Activated CD8-positive, alpha-beta memory T cell treated with anti-CD3 and anti-CD28 coated beads for 24 hours (primary cell): ENCODE data around the gene MAGEA3.
"Not testable (repeated sequence)": the region's sequence is repeated elsewhere in the genome, so short reads cannot be mapped to it uniquely, and the experiment has no call there.

ENCODE experiments used
- DNase-seq: peaks from one replicate; pipeline ENCODE4 v3.0.0-alpha.2; 2020

The MAGEA3 gene, protein sequence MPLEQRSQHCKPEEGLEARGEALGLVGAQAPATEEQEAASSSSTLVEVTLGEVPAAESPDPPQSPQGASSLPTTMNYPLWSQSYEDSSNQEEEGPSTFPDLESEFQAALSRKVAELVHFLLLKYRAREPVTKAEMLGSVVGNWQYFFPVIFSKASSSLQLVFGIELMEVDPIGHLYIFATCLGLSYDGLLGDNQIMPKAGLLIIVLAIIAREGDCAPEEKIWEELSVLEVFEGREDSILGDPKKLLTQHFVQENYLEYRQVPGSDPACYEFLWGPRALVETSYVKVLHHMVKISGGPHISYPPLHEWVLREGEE

DNA sequence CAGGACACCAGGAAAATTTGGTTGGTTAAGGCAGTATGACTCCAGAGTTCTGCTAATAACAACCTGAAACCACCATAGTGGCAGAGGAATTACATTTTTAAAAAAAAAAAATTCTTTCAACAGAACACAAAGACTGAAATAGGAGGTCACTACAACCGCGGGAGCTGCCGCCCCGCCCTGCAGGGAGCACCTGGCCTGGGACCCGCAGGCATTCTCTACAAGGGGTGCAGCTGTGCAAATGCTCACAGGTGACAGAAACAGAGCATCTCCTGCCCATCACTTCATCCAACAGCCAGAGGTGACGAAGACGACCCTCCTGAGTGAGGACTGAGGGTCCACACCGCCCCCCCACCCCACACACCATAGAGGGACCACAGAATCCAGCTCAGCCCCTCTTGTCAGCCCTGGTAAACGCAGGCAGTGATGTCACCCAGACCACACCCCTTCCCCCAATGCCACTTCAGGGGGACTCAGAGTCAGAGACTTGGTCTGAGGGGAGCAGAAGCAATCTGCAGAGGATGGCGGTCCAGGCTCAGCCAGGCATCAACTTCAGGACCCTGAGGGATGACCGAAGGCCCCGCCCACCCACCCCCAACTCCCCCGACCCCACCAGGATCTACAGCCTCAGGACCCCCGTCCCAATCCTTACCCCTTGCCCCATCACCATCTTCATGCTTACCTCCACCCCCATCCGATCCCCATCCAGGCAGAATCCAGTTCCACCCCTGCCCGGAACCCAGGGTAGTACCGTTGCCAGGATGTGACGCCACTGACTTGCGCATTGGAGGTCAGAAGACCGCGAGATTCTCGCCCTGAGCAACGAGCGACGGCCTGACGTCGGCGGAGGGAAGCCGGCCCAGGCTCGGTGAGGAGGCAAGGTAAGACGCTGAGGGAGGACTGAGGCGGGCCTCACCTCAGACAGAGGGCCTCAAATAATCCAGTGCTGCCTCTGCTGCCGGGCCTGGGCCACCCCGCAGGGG lies at the start of gene MAGEA3:
Gene MAGEA3 (plus strand): TSS at position 843 of the 980 bp plus-strand sequence. CDS start 2,039 bp downstream, outside the sequence.
- not testable (repeated sequence) for DNase-seq

DNA sequence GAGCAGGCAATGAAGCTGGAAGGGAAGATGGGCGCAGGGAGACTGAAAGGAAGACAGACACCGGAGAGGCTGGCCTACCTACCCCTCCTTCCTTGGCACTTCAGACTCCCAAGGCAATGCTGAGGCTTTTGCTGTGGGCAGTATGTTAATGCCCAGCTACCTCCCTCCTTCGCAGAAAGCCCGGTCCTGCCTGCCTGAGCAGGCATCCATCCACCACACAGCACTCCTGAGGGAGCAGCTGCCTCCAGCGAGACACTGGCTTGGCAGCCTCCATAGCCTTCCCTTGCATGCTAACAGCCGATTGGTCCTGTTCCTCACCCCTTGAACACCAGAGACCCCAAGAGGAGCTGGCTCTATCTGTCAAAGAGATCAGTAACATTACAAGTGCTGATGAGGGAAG lies 46.5 kb upstream of the MAGEA3 start:
- DNase-seq = no peak

DNA sequence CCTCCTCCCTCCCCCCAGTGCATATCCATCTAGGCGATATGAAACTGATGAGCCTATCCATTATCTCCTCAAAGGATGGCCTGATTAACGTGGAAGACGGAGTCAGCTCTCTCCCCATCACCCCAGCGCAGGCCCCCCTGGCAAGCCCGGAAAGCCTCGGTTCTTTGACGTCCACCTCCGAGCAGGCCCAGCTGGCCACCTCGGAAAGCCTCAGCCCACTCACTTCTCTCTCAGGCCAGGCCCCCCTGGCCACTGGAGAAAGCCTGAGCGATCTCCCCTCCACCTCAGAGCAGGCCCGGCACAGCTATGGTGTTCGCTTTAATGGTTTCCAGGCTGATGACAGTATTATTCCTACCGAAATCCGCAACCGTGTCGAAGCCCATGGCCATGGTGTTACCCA lies 46.1 kb upstream of the MAGEA3 start:
- no peak for DNase-seq

DNA sequence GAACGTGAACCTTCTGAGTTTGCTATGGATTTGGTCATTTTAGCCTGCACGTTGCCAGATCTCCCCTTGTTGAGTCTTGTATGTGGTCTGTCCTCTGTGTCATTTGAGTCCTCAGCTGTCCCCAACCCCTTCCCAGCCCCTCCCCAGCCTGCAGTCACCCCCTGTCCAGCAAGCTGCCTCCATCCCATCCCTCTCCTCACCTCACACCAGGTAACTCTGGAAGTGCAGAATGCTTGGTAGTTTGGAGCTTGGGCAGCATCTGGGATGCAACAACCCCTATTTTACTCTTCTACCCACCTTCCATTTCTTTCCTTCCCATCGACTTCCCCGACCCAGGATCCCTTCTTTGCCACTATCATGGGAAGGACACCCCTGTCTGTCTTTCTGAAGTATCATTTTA lies 42.5 kb upstream of the MAGEA3 start:
- no peak for DNase-seq

DNA sequence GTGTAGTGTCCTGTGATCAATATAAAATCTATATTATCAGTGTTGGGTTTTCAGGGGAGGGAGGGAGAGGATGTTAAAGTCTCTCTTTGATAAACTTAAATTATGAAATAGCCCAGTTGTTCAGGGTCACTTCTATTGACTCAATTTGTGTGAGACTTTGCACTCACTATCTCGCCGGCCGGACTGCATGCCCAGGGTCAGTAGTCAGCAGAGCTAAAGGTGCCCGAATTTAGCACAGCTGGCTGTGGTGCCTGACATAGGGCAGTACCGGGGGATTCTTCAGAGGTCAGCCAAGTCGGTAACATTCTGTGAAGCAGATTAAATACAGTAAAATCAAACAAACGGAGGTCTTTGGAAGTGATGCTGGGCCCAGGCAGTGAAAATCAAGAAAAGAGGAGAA lies 41.7 kb upstream of the MAGEA3 start:
- no peak for DNase-seq

DNA sequence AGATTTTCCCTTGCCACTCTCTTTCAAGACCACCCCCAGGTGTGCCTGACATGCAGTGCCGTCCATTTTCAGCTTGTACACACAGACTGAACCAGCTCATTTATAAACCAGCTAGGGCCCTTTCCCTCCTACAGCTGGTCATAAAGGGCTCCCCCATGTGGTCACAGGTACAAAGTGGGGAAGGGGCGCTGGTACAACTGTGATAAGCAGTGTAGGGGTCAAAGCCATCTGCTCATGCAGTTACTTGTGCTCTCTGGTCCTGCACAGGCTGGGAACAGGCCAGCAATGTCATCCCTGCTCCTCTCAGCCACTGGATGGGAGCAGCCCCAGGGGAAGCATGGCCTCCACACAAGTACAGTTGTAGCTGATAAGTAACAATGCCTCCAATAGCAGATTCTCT lies 40.3 kb upstream of the MAGEA3 start:
- no peak for DNase-seq

DNA sequence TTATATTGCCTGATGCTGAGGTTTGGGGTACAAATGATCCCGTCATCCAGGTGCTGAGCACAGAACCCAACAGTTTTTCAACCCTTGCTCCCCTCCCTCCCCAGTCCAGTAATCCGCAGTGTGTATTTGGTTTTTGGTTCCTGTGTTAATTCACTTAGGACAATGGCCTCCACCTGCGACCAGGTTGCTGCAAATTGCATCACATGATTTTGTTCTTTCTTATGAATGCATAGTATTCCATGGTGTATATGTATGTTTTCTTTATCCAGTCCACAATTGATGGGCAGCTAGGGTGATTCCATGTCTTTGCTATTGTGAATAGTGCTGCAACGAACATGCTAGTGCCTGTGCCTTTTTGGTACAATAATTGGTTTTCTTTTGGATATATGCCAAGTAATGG lies 35.5 kb upstream of the MAGEA3 start:
- no peak for DNase-seq

DNA sequence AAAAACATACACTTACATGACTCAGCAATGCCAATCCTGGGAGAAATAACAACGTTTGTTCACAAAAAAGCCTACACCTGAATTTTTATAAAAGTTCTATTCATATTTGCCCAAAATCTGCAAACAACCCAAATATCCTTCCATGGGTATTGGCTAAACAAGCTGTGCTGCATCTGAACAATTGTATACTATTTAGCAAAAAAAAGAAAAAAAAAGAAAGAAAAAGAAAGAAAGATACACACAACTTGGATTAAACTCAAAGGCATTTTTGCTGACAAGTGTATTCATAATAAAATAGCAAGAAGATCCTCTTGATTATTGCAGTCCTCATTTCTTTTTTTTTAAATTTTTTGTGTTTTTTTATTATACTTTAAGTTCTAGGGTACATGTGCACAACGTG lies 24.5 kb upstream of the MAGEA3 start:
- DNase-seq = no peak

DNA sequence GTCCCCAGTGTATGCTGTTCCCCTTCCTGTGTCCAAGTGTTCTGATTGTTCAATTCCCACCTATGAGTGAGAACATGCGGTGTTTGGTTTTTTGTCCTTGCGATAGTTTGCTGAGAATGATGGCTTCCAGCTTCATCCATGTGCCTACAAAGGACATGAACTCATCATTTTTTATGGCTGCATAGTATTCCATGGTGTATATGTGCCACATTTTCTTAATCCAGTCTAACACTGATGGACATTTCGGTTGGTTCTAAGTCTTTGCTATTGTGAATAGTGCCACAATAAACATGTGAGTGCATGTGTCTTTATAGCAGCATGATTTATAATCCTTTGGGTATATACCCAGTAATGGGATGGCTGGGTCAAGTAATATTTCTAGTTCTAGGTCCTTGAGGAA lies 23.9 kb upstream of the MAGEA3 start:
- DNase-seq = not testable (repeated sequence)

DNA sequence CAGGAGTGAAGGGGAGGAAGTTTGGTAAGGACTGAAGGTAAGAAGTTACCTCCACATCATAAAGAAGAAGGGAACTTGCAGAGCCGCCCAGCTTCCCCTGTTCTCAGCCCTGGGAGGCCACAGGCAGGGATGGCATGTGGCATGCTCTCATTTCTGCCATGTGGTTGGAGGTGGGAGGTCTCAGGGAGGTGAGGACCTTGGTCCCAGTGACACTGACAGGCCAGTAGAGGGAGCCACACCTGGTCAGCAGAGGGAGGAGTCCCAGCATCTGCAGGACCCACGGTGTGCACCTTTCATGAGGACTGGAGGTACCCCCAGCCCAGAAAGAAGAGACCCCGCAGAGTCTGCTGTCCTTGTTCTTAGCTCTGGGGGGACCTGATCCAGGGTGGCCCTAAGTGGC lies 17.6 kb upstream of the MAGEA3 start:
- DNase-seq = not testable (repeated sequence)

DNA sequence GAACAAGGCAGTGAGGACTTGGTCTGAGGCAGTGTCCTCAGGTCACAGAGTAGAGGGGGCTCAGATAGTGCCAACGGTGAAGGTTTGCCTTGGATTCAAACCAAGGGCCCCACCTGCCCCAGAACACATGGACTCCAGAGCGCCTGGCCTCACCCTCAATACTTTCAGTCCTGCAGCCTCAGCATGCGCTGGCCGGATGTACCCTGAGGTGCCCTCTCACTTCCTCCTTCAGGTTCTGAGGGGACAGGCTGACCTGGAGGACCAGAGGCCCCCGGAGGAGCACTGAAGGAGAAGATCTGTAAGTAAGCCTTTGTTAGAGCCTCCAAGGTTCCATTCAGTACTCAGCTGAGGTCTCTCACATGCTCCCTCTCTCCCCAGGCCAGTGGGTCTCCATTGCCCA lies 1.8 kb downstream of the MAGEA3 start:
- peak; percentile 50 for DNase-seq

DNA sequence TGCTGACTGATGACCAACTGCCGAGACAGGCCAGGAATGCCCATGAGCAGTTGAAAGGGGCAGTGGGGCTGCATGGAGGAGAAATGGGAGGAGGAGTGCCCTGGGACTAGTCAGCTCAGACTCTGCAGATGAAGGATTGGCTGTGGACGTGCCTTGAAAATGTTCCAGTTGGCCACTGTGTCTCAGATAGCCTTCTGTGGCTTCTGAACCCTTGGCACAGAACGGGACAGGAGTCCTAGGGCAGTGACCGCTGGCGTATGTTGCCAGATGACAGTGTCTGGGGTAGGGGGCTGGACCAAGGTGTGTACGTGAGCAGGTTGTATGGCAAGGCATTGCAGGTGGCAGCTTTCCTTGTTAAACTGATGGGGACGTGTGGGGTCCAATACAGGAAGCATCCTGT lies 7.9 kb downstream of the MAGEA3 start:
- DNase-seq = not testable (repeated sequence)

DNA sequence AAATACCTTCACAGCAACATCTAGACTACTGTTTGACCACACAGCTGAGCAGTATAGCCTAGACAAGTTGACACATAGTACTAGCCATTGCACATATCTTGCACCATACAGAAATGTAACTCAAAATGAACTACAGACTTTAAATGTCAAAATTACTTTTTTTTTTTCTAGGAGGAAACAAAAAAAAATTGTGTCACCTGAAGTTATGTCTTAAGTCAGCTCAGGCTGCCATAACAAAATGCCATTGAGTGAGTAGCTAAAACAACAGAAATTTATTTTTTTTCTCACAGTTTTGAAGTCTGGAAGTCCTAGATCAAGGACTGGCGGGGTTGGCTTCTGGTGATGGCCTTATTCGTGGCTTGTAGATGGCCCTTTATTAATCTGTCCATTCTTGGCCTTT lies 10.6 kb downstream of the MAGEA3 start, which contains the start of gene CSAG2:
Gene CSAG2 (minus strand): TSS at position 101 of the 400 bp plus-strand sequence. CDS start 161 bp downstream, outside the sequence.
- not testable (repeated sequence) for DNase-seq

DNA sequence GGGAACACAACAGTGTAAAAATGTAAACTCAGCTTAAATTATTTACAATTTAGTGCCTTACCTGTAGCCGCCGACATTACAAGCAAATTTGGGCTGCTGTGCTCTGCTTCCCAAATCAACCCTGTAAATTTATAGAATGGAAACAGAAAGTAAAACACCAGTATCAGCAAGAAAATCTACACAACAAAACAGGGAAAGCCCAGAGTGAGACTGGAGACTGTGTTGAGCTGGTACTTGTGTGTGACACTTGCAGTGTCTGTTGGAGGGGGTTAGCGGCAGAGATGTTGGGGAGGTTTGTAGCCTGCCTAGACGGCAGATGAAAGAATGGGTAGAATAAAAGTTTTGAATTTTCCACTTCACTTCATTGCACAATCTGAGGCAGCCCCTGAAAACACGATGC lies 14.6 kb downstream of the MAGEA3 start:
- DNase-seq = not testable (repeated sequence)

DNA sequence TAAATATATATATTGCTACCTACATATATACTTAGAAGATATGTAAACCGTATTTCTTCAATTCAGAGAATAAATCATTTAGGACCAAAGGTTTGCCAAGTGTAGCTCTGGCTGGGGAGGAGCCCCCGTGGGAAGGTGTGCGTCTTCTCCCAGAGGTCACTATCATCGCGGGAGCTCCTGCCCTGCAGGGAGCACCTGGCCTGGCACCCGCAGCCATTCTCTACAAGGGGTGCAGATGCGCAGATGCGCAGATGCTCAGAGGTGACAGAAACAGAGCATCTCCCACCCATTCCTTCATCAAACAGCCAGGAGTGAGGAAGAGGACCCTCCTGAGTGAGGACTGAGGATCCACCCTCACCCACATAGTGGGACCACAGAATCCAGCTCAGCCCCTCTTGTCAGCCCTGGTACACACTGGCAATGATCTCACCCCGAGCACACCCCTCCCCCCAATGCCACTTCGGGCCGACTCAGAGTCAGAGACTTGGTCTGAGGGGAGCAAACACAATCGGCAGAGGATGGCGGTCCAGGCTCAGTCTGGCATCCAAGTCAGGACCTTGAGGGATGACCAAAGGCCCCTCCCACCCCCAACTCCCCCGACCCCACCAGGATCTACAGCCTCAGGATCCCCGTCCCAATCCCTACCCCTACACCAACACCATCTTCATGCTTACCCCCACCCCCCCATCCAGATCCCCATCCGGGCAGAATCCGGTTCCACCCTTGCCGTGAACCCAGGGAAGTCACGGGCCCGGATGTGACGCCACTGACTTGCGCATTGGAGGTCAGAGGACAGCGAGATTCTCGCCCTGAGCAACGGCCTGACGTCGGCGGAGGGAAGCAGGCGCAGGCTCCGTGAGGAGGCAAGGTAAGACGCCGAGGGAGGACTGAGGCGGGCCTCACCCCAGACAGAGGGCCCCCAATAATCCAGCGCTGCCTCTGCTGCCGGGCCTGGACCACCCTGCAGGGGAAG lies 15.5 kb downstream of the MAGEA3 start, which contains the start of gene MAGEA2B:
Gene MAGEA2B (plus strand): TSS at position 814 of the 973 bp plus-strand sequence. CDS start 2,479 bp downstream, outside the sequence.
- not testable (repeated sequence) for DNase-seq

DNA sequence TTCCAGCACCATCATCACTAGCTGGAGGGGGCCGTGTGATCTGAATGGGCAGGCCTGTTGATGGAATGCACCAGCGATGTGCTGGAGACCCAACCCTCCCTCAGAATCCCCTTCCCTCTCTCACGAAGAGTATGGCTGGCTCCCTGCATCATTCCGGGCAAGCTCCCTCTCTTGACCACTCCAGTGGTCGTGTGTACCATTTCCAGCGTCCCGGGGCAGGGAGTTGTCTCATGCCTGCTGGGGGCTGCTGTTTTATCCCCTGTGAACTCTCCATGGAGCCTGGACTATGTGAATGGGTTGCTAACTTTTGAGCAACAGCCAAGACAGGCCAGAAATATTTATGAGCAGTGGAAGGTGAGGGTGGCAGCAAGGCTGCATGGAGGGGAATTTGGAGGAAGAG lies 26.8 kb downstream of the MAGEA3 start:
- DNase-seq = no peak

DNA sequence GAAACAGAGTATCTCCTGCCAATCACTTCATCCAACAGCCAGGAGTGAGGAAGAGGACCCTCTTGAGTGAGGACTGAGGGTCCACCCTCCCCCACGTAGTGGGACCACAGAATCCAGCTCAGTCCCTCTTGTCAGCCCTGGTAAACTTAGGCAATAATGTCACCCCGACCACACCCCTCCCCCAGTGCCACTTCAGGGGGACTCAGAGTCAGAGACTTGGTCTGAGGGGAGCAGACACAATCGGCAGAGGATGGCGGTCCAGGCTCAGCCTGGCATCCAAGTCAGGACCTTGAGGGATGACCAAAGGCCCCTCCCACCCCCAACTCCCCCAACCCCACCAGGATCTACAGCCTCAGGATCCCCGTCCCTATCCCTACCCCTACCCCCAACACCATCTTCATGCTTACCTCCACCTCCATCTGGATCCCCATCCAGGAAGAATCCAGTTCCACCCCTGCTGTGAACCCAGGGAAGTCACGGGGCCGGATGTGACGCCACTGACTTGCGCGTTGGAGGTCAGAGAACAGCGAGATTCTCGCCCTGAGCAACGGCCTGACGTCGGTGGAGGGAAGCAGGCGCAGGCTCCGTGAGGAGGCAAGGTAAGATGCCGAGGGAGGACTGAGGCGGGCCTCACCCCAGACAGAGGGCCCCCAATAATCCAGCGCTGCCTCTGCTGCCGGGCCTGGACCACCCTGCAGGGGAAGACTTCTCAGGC lies 34.8 kb downstream of the MAGEA3 start, which contains the start of the genes CSAG1 and MAGEA12:
Gene CSAG1 (minus strand): TSS at position 461 of the 715 bp plus-strand sequence. CDS start 1,261 bp downstream, outside the sequence.
Gene MAGEA12 (plus strand): TSS at position 497 of the 715 bp plus-strand sequence. CDS start 2,405 bp downstream, outside the sequence.
- no peak for DNase-seq

DNA sequence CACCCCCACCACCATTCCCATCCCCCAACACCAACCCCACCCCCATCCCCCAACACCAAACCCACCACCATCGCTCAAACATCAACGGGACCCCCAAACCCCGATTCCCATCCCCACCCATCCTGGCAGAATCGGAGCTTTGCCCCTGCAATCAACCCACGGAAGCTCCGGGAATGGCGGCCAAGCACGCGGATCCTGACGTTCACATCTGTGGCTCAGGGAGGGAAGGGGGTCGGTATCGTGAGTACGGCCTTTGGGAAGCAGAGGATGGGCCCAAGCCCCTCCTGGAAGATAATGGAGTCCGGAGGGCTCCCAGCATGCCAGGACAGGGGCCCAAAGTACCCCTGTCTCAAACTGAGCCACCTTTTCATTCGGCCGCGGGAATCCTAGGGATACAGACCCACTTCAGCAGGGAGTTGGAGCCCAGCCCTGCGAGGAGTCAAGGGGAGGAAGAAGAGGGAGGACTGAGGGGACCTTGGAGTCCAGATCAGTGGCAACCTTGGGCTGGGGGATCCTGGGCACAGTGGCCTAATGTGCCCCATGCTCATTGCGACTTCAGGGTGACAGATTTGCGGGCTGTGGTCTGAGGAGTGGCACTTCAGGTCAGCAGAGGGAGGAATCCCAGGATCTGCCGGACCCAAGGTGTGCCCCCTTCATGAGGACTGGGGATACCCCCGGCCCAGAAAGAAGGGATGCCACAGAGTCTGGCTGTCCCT lies 35.7 kb downstream of the MAGEA3 start:
- DNase-seq = not testable (repeated sequence)

DNA sequence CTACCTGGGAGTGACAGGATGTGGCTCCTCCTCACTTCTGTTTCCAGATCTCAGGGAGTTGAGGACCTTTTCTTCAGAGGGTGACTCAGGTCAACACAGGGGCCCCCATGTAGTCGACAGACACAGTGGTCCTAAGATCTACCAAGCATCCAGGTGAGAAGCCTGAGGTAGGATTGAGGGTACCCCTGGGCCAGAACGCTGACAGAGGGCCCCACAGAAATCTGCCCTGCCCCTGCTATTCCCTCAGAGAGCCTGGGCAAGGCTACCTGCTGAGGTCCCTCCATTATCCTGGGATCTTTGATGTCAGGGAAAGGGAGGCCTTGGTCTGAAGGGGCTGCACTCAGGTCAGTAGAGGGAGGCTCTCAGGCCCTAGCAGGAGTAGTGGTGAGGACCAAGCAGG lies 36.5 kb downstream of the MAGEA3 start:
- no peak for DNase-seq

DNA sequence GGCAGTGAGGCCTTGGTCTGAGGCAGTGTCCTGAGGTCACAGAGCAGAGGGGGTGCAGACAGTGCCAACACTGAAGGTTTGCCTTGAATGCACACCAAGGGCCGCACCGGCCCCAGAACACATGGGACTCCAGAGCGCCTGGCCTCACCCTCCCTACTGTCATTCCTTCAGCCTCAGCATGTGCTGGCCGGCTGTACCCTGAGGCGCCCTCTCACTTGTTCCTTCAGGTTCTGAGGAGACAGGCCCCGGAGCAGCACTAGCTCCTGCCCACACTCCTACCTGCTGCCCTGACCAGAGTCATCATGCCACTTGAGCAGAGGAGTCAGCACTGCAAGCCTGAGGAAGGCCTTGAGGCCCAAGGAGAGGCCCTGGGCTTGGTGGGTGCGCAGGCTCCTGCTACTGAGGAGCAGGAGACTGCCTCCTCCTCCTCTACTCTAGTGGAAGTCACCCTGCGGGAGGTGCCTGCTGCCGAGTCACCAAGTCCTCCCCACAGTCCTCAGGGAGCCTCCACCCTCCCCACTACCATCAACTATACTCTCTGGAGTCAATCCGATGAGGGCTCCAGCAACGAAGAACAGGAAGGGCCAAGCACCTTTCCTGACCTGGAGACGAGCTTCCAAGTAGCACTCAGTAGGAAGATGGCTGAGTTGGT lies 37.4 kb downstream of the MAGEA3 start:
- no peak for DNase-seq
